GM18499 (cell line): ENCODE measurements around the gene MIEN1.
"Not testable (repeated sequence)": the region's sequence is repeated elsewhere in the genome, so short reads cannot be mapped to it uniquely, and the experiment has no call there.

Source experiments
- ATAC-seq: cut with Tn5 transposase; IDR thresholded peaks from one replicate; pipeline ENCODE4 v1.9.1; 2021; ENCODE audit warnings: moderate number of reproducible peaks; ENCODE audit not compliant: insufficient read depth, unreplicated experiment

The MIEN1 gene

GRCh38 chr17:39719563-39720355 is 10.6 kb downstream of the MIEN1 start:
- ATAC-seq, result no peak

- no peak for ATAC-seq
Measured at GRCh38 chr17:39717660-39718059, 12.7 kb downstream of the MIEN1 start.

GRCh38 chr17:39716879-39717536 is 13.3 kb downstream of the MIEN1 start:
- no peak for ATAC-seq

- ATAC-seq, result no peak
Measured at GRCh38 chr17:39716073-39716818, 14.1 kb downstream of the MIEN1 start.

GRCh38 chr17:39715375-39716072 is 14.8 kb downstream of the MIEN1 start:
- ATAC-seq, result no peak

GRCh38 chr17:39714234-39714633 is 16.1 kb downstream of the MIEN1 start:
- ATAC-seq, result no peak

GRCh38 chr17:39711851-39712250 is 18.5 kb downstream of the MIEN1 start:
- no peak for ATAC-seq

GRCh38 chr17:39711071-39711470 is 19.3 kb downstream of the MIEN1 start:
- not testable (repeated sequence) for ATAC-seq

- no peak for ATAC-seq
Measured at GRCh38 chr17:39709998-39710964, 20.1 kb downstream of the MIEN1 start.

- ATAC-seq, result no peak
Measured at GRCh38 chr17:39709319-39709997, 20.9 kb downstream of the MIEN1 start.

GRCh38 chr17:39706921-39707337 is 23.4 kb downstream of the MIEN1 start:
- ATAC-seq, result no peak

- ATAC-seq, result no peak
Measured at GRCh38 chr17:39706383-39706782, 23.9 kb downstream of the MIEN1 start.

GRCh38 chr17:39705786-39706348 is 24.5 kb downstream of the MIEN1 start:
- no peak for ATAC-seq

- ATAC-seq, result no peak
Measured at GRCh38 chr17:39704821-39705551, 25.3 kb downstream of the MIEN1 start.

- ATAC-seq, result no peak
Measured at GRCh38 chr17:39703913-39704312, 26.4 kb downstream of the MIEN1 start.

- ATAC-seq, result no peak
Measured at GRCh38 chr17:39702901-39703893, 27.1 kb downstream of the MIEN1 start.
